Epithelial cell of proximal tubule (primary cell): ENCODE data around the gene BMPER. TPM values are rescaled to one million over a fixed set of nuclear protein-coding genes. Genes with fewer than 3 reads are reported as not detected.
A peak's percentile ranks its signal among the peaks of the same experiment; 100 is the strongest.

Source experiments
- DNase-seq: peaks from one replicate; pipeline ENCODE4 v3.0.0-alpha.2; 2011; ENCODE audit warnings: low read depth
- H3K4me3 ChIP-seq: 2 replicates; pipeline ENCODE4 v1.5.1; 2011; ENCODE audit warnings: low read depth, mild to moderate bottlenecking, low read length
- CTCF ChIP-seq: conservative IDR thresholded peaks from 2 replicates; pipeline ENCODE4 v1.5.1; 2012; ENCODE audit warnings: low read depth, mild to moderate bottlenecking, low read length
- total RNA-seq: library from RNA; depleted of rRNA; stranded (reverse); fragments of >200 nt; gene quantifications from 2 replicates; pipeline ENCODE4 v1.2.3, GENCODE V29; 2015

The BMPER gene
- total RNA-seq, 1 donor from 2014 or later: 0.29 TPM

DNA sequence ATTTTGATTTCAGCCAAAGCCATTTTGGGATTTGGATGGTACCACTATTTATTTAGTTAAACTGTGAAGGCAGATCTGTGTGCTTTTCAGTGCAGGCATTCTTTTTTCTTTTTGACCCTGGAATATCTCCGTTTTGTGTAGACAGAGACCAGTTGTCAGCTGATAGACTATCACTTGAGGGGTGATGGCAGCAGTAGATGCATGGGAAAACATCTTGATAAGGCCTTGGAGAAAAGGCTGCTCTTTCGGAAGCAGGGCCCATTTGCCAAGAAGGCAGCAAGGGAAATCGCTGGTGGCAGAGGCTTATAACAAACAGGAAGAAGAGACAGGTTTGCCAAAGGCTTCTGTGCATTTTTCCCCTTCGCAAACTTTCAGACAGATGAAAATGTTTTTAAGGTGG lies 2.6 kb upstream of the BMPER start:
- TF ChIP-seq CTCF: no peak
- DNase-seq: no peak
- H3K4me3 ChIP-seq: no peak overlapping the region

DNA sequence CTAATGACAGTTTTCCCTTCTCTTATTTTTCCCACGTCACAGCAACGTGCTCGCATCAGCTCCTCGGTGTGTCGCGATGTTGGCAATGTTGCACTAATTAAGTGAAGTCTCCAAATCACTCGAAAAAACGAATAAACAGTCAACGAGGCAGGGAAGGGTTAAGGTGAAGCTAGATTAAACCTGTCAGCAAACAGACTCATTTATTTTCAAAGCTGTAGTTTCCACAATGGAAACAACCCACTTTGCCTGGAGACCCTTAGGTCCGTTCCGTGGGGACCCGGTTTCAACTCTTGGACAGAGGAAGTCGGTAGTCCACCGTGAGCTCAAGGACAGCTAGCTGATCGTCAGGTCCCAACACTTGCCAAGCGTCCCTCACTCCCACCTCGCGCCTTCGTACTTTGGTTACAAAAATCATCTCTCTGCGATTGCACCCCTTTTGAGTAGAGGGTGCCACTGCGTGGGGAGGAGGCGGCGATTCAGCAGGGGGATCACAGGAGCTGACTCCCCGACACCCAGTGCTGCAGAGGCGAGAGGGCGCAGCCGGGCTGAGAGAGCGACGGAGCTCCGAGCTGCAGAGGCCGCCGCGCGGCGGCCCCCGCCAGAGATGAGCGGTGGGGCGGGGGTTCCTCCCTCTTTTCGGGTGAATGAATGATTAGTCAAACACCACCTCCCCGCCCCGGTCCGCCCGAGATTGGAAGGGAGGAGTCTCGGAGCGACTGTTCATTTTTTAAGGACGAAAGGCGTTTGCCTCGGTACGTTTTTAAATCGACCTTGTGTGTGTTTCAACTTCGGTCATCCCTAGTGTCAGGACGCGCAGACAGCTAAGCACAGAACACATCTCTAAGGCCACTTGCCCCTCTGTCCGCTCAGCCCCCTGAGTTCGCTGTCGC lies 1.3 kb upstream of the BMPER start:
- peak overlapping the region; percentile 56 for H3K4me3 ChIP-seq
- TF ChIP-seq CTCF: no peak
- DNase-seq: no peak

DNA sequence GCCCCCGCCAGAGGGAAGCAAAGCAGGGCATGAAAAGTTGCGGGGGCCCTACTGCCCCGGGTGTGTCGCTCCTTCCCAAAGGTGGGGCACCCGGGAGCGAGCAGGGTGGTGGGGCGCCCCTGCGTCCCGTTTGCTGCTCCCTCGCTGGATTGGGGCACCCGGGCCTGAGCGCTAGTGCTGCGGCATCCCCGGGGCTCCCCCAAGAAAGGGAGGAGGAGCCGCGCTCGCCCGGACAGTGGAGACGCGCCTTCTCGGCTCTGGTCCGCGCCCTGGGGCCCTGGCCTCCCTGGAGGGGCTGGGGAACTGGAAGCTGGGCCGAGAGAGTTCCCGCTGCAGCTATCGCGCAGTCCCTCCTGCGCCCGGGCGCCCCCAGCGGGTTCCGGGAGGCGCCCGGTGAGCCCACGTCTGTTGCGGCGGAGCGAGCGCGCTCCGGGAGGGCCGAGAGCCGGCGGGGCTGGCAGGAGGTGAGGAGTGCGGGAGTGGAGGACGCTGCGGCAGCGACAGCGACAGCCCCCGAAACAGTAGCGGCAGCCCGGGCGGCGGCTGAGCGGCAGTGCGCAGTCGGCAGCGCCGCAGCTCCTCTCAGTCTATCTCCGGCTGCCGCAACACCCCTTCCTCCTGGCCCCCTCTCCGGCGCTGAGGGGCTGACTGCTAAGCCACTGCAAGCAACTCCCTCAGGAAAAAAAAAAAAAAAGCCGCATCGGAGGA lies 504 bp upstream of the BMPER start:
- TF ChIP-seq CTCF: peak; percentile 6
- peak overlapping the region; percentile 56 for H3K4me3 ChIP-seq
- no peak for DNase-seq

GRCh38 chr7:33906697-33907096 lies 1.4 kb downstream of the BMPER start:
- TF ChIP-seq CTCF: no peak

GRCh38 chr7:33907625-33908024 lies 2.3 kb downstream of the BMPER start:
- no peak for DNase-seq
- no peak overlapping the region for H3K4me3 ChIP-seq
- TF ChIP-seq CTCF: no peak

More at GRCh38 chr7:33906697-33907096, 1.4 kb downstream of the BMPER start:
- no peak for DNase-seq
- H3K4me3 ChIP-seq: no peak overlapping the region

DNA sequence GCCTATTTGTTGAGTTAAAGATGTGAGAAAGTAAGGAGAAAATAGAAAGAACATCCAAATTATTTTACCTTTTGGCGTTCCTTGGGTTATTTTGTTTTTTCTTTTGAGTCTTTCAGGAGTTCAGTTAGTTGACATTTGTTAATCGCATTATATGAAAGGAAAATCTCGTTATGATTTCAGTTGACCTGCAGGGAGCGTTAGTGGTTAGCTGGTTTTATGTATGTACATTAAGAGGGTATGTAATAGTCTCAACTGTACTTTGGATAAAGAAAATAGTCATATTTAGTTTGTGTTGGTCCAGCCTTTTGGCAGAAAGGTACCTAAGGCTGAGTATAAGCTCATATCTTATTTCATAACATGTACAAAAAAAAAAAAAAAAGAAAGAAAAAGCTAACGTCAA lies 4.0 kb downstream of the BMPER start:
- DNase-seq: no peak
- no peak for TF ChIP-seq CTCF
- H3K4me3 ChIP-seq: no peak overlapping the region

DNA sequence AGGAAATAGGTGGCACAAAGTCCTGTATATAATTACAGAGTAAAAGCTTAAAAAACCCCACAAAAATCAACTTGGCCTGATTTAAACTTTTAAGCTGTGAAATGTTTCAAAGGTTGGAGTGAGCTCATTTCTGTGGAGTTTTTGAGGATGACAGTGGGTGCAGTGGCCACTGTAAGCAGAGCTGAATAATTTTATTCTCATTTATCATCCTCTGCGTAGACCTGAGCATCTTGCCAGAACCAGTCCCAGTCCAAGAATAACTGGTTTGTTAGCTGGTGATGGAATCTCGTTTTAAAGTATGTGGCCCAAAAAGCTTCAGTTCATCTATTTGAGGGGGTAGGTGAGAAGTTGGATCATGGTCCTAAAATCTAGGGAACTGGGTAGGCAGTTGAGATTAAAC lies 4.4 kb downstream of the BMPER start:
- TF ChIP-seq CTCF: no peak
- no peak overlapping the region for H3K4me3 ChIP-seq
- DNase-seq: no peak
